SK-N-SH treated with all-trans-retinoic acid at 6 μM for 48 hours (cell line): Measurements from ENCODE around the gene ASCC3.

Experiments
- TCF4 ChIP-seq: fragments of 250-450 bp; sonication (Bioruptor Pico); IDR thresholded peaks from 2 replicates; pipeline ENCODE4 v1.8.0; 2021; ENCODE audit warnings: mild to moderate bottlenecking, moderate library complexity, borderline replicate concordance
- TF ChIP-seq, protein P1 (sequence below): fragments of 250-450 bp; sonication (Bioruptor Pico); IDR thresholded peaks from 2 replicates; pipeline ENCODE4 v1.5.1; 2020; ENCODE audit warnings: low read depth, mild to moderate bottlenecking, moderate library complexity

DNA sequence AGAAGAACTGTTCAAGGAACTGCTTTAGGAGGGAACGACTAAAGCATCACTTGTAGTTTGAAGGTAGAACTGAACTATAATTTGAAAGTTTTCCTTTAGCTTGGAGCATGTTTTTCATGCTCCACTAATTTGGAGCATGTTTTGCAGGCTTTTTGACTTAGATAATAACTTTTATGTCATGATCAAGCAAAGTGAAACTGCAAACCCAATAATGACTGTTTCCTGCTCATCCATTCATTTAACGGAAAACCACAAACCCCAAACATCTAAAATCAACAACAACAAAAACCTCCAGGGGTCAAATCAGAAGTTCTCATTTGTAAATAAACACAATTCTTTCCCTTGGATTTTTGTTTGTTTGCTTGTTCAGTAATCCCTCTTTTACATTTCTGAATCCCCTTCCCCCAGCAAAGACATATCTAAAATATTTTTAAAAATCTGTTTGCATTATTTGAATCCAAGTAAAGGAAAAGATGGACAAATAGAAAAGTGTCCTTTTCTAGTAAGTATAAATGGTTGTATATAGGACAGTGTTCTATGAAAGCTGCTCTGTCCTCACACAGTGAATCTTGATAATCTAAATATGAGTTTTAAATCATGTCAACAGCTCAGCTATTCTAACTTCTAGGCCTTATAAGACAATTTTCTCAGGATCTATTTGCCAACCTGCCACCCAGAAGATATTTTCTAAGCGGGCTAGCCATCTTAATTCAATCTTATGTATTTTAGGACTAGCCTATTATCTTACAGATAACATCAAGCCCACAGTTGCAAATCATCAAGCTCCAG lies 419.0 kb downstream of the ASCC3 start:
- TF ChIP-seq, protein P1, sequence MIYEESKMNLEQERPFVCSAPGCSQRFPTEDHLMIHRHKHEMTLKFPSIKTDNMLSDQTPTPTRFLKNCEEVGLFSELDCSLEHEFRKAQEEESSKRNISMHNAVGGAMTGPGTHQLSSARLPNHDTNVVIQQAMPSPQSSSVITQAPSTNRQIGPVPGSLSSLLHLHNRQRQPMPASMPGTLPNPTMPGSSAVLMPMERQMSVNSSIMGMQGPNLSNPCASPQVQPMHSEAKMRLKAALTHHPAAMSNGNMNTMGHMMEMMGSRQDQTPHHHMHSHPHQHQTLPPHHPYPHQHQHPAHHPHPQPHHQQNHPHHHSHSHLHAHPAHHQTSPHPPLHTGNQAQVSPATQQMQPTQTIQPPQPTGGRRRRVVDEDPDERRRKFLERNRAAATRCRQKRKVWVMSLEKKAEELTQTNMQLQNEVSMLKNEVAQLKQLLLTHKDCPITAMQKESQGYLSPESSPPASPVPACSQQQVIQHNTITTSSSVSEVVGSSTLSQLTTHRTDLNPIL (CRISPR knock-in tag), result no peak
- TF ChIP-seq TCF4 (CRISPR knock-in tag), result no peak
